Measurements from ENCODE around the gene ZP1.

The ZP1 gene

GRCh38 chr11:60912851-60913528, 45.6 kb downstream of the ZP1 start:
- no peak for DNase-seq

GRCh38 chr11:60913793-60914632, 46.7 kb downstream of the ZP1 start, which contains the start of gene TMEM109:
TSS of gene TMEM109 (plus strand) at chr11:60914158. CDS start at chr11:60919694, 5,536 bp downstream.
- peak; percentile 70 to 82 for DNase-seq

- no peak for DNase-seq
These were observed 47.4 kb downstream of the ZP1 start for GRCh38 chr11:60914633-60915247.

- DNase-seq, result peak; percentile 20 to 82
These were observed 48.0 kb downstream of the ZP1 start for GRCh38 chr11:60915248-60915914.

GRCh38 chr11:60916669-60917206, 49.4 kb downstream of the ZP1 start:
- DNase-seq, result no peak

- DNase-seq, result no peak
These were observed 49.9 kb downstream of the ZP1 start for GRCh38 chr11:60917267-60917666.

- no peak for DNase-seq
These were observed 51.1 kb downstream of the ZP1 start for GRCh38 chr11:60918251-60918938.

- DNase-seq, result no peak
These were observed 51.6 kb downstream of the ZP1 start for GRCh38 chr11:60918939-60919265.

GRCh38 chr11:60919320-60919719, 52.0 kb downstream of the ZP1 start:
- DNase-seq, result peak in 1 of 2 donors; percentile 58

GRCh38 chr11:60919956-60920355, 52.6 kb downstream of the ZP1 start:
- DNase-seq, result no peak

- no peak for DNase-seq
These were observed 53.9 kb downstream of the ZP1 start for GRCh38 chr11:60921259-60921658.

- no peak for DNase-seq
These were observed 54.5 kb downstream of the ZP1 start for GRCh38 chr11:60921777-60922335.

- no peak for DNase-seq
These were observed 55.6 kb downstream of the ZP1 start for GRCh38 chr11:60922906-60923305.

- DNase-seq, result no peak
These were observed 56.0 kb downstream of the ZP1 start for GRCh38 chr11:60923326-60923725.

GRCh38 chr11:60923800-60924109, 56.4 kb downstream of the ZP1 start:
- DNase-seq, result no peak

- no peak for DNase-seq
These were observed 57.0 kb downstream of the ZP1 start, which contains the start of gene TMEM132A for GRCh38 chr11:60924110-60924905. TSS of gene TMEM132A (plus strand) at chr11:60924460. CDS start at chr11:60924634, 174 bp downstream.
